HG03460 (cell line): ENCODE results near the gene HIVEP1.
A peak's percentile ranks its signal among the peaks of the same experiment; 100 is the strongest.

ENCODE experiments used
- ATAC-seq: cut with Tn5 transposase; IDR thresholded peaks from one replicate; pipeline ENCODE4 v1.9.1; 2021; ENCODE audit not compliant: unreplicated experiment

Gene HIVEP1

DNA sequence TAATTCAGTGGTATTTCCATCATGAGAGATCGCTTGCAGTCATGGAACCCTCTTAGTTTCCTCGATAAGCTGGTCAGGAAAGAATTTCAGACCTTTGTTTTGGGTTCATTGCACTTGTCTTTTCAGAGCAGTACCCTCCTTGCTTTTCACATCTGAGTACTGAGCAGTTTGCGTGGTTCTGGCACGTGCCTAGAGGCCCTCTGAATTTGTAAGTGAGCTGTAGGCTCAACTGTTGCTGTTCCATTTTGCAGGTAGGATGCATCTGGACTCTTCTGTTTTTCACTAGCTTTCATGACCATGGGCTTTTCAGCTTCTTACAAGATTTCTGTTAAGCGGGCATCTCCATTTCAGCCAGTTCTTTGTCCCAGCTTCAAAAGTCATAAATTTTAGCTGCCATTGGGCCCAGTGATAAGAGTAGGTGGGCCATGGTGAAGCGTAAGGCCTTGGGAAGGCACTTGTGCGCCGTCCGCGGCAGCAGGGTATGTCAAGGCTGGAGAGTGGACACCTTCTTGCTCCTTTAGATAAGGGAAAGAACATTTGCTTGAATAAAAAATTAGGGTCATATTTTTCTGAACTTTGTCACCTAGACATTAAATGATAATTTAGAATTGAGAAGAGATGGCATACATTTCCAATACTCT lies 35.8 kb downstream of the HIVEP1 start:
- ATAC-seq = no peak

DNA sequence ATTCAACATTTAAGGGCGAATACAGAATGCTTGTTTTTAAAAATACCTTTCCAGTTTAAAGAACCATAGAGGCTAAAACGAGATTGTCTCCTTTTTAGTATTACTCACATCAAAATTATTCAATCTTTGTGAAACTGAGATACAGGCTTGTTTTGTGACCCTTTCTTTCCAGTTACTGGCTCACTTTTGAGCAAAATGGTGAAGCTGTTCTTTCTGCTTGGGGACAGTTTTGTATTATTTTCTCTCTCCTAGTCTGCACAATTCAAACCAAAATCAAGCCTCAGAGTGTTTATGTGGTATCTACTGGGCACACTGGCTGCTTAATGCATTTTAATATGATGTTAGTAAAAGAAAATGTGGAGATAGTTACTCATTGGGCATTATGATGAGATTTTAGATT lies 36.5 kb downstream of the HIVEP1 start:
- no peak for ATAC-seq

DNA sequence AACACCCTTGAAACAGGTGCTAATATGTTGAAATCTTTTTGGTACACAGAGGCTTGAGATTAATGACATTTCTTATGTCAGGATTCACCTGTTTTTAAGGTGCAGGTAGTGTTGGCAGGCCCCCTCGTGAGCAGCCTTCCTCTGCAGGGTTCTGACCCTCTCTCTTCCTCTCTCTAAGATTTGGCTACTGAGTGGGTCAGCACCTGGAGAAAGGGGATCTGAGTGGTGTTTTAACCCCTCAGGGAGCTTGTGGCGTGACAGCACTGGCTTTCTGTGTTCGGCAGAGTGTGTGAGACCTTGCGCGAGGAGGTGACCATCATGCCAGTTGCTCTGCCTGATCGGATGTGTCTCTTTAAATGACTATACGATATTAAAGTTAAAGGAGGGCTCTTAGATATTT lies 37.1 kb downstream of the HIVEP1 start:
- ATAC-seq = peak; percentile 40

DNA sequence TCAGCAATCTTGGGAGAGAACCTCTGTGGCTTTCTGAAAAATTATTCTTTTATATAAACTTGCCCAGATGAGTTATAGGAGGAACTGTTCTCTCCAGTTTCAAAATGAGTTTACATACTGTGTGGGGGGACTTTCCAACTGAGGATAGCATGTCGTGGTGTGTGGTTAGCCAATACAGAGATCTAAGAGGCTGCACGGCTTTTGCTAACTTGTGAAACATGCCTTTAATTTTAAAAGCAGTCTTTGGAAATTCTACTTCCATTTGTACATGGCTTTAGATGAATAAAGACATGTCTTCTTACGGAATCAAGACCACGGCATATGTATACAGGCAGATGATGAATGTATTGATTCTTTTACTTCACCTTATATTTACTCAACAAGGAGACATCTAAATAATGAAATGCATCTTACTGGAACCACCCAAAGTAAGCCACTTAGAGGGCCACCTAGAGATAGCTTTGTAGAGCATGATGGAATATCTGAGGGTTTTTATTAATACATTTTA lies 39.8 kb downstream of the HIVEP1 start:
- peak; percentile 87 for ATAC-seq

DNA sequence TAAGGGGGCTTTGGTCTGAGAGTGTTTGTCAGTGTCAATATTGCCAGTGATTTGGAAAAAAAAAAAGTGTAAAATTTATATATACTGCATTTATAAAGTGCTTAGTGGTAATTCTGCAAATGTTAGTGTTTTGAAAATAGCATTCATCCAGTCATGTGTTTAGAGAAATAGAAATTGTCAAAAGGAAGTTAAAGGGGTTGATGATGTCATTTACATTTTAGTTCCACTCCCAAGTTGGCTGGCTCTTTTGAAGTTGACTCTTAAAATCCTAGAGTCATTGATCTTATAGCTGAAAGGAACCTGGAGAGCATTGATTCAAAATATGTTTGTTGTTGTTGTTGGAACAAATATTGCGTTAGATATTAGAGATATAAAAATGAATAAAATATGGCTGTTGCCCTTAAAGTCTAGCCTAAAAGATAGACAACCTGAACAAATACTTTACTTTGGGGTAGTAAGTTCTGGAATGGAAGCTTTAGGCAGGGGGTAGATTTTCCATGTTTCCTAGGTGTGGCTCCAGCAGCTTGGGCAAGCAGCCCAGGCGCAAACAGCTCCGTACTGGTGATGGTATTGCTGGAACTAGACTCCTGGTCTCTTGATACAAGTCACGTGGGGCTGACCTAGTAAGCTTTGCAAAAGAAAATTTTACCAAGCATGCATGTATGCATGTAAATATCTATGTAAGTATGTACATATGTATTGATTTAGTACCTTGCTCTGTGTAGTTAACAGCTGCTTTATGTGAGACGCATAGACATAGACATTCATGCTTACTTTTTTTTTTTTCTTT lies 46.3 kb downstream of the HIVEP1 start:
- ATAC-seq = no peak

DNA sequence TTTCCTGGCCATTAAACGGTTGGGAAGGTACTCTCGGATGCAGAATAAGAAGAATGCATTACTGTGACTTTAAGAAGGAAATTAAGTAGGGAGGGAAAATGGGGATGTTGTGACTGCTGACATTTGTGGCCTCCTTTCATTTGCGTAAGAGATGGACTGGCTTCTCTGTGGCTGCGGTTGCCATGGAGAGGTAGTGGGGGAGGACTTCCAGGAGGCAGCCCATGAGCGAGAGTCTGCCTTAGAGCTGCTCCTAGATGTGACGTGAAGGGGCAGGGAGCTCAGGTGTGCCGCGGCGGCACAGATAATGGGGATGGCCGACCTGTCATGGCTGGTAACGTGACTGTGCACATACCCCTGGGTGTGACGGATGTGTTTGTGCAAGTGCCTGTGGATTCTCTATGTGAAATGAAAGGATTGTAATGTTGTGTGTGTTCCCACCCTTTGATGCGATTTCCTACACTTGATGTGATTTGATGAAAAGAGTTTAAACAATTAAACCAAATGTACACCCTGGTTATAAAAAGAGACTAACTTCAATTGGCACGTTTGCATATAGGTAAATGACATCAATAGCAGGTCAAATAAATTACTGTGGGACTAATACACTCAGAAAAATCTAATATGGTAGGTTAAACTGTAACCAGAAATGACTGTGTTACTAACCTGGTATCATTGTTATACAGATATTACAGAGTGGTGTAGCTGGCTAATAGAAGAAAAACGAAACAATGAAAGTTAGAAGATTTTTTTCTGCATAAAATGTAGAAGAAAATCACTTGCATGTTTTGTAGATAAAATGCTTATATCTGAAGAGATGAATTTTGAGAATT lies 48.9 kb downstream of the HIVEP1 start:
- peak; percentile 83 for ATAC-seq

DNA sequence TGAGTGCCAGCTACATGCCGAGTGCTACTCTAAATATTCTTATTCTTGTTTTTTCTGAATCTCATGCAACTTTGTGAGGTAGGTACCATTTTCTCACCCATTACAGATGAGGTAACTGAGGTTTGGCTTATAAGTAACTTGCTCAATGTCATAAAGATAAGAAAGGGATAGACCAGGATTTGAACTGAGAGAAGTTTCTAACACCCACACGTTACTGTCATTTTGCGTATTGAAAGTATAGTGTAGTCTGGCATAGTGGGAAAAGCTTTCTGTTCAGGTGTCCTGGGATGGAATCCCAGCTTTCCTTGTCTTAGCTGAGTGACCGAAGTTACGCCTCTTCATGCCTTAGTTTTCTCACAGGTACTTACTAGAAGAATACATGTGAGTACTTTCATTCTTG lies 50.5 kb downstream of the HIVEP1 start:
- ATAC-seq = no peak

DNA sequence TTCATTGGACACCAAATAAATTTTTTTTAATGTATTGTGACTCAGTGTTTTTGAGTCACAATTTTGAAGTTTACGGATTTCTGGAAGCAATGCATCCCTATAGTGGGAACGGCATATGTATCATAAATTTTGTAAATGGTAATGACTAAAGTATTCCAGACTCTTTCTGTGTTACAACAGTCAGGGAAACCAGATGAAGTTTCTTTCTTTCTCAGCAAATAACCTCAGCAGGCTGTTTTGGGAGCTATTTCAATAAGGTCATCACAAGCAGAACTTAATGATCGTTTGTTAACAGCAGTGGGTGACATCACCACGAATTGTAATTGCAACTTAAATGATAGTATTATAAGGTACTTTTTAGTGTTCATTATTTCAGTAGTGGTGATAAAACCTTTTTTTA lies 52.0 kb downstream of the HIVEP1 start:
- ATAC-seq = no peak

DNA sequence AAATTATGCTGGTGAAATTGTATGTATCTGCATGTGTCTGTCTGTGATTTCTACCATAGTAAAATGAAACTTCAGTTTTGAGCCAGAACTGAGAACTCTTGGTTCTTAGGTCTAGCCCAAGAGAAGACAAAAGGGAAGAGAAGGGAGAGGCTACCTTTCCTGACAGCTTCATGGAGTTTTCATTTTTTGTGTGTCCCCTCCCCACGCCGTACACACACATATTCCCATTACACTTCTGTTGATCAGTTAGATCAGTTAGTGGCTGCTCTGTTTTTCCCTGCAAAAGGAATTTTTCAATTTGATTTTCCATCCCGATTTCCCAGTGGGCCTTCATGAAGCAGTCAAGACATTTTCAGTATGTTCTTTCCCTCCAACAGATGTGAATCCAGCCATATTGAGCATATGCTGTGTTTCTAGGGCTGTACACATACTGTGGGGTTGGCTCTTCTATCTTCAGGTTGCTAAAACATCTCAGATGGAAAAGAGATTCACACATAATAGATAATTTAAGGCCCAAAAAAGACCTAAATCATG lies 52.5 kb downstream of the HIVEP1 start:
- no peak for ATAC-seq

DNA sequence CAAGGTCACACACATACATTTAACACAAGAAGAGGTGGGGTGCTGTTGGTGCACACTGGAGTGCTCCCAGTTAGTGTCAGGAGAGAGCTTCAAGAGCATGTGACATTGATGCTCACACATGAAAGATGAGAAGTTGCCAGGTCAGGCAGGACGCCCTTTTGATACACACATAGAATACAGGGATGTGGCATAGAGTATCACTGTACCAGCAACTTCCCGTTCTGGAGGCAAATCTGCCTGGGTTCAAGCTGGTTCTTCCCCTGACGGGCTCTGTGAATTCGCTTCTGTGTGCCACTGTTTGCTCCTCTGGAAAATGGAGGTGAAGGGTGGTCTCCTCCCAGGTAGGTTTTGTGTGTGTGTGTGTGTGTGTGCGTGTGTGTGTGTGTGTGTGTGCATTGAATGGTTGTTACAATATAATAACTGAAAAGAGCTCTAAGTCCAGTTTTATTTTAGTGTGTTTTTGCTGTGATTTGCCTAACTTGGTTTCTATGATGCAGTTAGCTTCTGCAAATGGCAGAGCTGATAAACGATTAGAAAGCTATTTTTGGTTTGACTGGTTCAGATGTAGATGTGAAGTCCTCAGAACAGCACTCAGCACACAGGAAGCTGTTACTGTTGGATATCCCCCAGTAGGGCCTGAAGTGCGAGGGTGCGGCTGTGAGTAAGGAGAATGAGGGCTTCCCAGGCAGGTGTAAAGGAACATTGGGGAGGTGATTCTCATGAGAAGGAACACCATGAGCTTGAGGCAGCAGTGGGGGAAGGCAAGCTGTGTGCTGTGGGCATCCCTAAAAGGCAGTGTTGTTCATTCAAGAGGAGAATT lies 53.4 kb downstream of the HIVEP1 start:
- ATAC-seq = peak; percentile 39

DNA sequence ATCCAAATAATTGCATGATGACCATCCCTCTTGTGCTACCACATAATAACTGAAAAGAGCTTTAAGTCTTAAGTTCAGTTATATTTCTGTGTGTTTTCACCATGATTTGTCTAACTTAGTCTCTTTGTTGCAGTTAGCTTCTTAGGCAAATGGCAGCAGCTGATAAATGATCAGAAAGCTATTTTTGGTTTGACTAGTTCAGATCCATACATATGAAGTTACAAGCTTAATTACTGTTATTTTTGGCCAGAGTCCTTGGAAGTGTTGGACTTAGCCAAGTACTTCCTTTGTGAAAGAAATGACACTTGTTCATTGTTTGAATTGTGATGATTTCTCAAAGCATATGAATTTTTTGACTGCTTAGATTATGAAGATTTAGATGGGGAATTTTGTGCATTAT lies 54.2 kb downstream of the HIVEP1 start:
- ATAC-seq = no peak

DNA sequence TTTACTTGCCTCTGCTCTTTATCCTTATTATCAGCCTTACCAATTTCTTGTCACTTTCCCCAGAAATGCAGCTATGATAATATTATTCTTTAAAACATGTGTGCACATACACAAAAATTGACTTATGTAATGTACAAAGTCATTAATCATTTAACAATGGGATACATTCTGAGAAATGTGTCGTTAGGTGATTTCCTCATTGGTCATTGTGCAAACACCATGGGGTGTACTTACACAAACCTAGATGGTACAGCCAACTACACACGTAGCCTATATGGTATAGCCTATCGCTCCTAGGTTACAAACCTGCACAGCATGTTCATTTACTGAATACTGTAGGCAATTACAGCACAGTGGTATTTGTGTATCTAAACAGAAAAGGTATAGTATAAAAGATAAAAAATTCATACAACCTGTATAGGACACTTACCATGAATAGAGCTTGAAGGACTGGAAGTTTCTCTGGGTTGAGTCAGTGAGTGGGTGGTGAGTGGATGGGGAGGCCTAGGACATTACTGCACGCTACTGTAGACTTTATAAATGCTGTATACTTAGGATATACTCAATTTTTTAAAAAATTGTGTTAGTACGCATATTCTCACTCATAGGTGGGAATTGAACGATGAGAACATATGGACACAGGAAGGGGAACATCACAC lies 56.9 kb downstream of the HIVEP1 start:
- ATAC-seq = no peak

DNA sequence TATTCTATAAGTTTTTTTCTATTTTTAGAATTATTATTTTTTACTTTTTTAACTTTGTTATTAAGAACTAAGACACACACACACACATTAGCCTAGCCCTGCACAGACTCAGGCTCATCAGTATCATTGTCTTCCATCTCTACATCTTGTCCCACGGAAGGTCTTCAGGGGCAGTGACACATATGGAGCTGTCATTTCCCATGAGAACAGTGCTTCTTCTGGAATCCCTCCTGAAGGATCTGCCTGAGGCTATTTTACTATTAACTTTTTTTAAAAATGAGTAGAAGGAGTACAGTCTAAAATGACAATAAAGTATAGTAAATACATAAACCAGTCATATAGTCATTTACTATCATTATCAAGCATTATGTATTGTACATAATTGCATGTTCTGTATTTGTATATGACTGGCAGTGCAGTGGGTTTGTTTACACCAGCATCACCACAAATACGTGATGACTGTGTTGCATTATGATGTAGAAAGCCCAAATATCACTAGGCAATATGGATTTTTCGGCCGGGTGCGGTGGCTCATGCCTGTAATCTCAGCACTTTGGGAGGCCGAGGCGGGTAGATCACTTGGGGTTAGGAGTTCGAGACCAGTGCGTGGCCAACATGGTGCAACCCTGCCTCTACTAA lies 57.9 kb downstream of the HIVEP1 start:
- no peak for ATAC-seq

DNA sequence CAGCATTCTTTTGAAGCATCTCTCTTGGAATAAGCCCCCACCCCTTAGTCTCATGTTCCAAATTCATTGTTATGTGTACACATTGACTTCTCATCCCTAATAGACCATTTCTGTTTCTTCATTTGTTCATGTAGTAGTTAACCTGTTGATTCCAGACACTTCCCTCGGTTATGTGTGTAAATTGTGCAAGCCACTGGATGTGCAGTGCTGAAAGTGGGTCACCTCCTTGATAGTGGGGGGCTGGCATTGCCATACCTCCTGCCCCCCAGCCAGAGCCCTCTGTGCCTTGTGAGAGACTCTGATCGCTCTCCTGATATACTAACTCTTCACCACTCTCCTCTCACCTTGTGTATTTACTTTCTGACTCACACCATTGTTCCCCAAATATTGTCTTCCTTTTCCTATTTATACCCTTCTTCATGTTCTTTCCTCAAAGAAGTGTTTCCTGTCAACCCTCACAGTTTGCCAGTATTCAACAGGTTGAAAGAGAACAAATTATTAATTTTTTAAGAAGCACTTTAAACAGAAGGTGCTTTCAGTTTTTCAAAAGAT lies 59.0 kb downstream of the HIVEP1 start:
- no peak for ATAC-seq

DNA sequence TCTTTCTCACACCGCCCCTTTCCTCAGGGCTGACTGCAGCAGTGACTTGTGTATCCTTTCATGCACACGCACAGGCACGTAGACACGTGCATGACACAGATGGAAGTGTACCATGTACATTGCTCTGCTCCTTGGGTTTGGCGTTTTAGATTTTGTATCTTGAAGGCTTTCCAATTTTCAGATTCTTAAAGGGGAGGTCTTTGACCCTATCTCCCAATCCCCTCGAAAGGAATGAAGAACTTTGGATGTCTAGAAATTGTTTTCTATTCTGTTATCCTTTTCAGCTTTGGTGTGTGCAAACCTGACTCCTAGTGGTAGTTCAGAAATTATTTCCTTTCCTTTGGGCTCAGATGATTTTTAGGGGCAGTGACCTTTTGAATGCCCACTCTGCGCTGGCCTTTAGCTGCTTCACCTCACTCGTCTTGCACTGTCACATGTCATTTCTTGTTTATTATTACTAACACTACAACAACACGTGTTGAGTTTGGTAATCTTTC lies 63.0 kb downstream of the HIVEP1 start:
- no peak for ATAC-seq

DNA sequence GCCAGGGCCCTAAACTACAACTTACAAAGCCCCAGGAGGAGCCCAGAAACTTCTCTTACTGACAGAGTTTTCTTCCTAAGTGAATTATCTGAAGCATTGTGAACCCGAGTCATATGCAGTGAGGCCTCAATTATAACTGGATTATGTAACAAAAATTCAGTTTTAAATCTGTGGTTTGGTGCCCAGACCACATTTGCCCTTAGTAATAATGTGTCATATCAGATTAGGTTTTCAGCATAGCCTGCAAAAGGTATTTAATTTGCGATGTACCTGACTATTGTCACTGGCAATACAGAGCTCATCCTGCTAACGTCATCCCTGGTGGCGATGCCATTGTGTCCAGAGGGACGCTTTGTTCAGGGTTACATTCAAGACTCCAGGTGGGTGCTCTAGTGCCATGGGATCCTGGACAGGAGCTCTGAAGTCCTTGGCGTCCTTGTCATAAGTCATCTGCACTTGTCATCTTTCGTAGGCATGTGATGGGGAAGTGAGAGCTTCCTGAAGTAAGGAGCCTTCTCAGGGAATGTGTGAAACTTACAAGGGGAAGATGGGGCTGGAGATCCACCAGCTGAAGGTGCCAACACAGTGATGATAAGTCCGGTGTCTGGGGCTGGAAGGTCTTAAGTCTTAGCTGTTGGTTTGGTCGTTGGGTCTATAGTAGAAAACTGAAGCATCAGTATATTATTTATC lies 65.1 kb downstream of the HIVEP1 start:
- no peak for ATAC-seq

DNA sequence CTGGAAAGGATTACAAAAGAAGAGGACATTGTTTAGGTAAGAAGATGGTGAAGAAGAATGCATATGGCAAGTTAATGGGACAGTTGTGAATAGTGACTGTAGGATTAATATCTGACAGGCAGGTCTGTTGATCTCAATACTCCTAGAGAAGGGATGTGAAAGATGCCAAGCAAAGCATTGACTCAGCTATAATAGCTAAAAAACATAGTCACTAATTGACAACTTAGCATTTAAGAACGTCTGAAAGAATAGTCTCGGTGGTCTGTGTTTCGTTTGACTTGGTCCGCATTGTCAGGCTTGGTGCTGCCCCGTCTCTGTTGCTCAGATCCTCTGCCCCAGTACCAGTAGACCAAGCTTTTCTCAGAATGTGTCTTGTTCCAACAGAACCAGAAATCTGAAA lies 65.9 kb downstream of the HIVEP1 start:
- ATAC-seq = no peak

DNA sequence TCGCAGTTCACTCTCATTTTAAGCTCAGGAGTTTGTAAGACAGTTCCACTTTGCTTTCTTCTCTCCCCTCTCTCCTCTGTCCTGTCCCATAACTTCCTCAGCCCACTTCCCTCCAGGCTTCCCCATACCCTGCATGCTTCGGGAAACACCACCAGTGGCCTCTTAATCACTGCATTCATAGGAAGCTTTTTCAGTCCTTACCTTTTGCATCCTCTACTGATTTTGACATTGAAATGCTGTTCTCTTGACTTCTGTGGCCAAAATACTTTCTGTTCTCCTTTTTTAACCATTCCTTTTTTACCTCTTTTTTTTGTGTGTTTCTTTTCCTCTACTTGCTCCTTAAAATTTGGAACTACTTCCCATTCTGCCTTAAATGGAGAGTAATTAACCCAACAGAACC lies 69.7 kb downstream of the HIVEP1 start:
- ATAC-seq = no peak
